ENCODE data around the gene DIAPH2.

The DIAPH2 gene

DNA sequence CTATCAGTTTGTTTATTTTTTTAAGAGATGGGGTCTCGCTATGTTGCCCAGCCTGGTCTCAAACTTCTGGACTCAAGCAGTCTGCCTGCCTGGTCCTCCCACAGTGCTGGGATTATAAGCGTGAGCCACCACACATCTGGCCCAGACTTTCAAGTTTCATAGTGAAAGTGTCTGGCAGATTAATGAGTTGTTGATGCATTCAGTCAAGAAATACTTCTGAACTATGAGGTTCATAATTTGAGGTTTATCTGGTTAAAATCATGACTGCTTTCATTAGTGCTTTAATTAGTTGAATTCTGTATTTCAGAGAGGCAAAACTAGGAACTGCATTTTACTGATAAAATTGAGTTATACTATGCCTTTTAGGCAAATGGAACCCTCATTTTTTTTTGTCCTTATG is 837.7 kb downstream of the DIAPH2 start:
- DNase-seq = no peak

DNA sequence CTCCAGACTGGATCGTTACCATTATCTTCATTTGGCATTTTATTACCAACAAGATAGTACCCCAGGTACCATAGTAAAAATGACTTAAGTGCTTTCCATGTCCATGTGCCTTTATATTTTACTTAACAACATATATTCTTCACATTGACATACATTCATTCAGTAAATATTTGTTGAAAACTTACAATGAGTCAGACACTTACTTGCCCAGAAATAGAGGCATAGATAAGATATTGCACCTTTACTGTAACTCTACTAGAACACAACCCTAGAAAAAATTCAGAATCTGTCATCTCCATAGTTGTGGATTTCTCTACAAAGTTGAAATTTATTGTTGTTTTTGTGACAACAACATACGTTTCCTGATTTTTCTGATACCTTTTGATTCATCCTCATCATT is 839.7 kb downstream of the DIAPH2 start:
- no peak for DNase-seq

DNA sequence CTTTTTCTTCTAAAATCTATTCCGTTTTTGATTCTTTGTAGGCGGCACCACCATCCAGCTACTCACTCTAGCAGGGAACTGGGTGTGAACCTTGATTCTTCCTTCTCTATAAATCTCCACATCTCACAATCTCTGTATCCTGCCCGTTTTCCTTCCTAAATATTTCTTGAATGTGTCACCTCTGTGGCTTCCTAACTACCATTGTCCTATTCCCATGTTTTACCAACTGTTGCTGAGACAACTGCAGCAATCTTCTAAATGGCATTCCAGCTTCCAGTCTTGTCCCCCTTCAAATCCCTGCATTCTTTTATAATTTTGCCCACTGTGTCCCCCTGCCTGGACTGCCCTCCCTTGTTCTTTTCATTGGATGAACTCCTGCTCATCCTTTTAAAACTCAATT is 840.4 kb downstream of the DIAPH2 start:
- DNase-seq = no peak

DNA sequence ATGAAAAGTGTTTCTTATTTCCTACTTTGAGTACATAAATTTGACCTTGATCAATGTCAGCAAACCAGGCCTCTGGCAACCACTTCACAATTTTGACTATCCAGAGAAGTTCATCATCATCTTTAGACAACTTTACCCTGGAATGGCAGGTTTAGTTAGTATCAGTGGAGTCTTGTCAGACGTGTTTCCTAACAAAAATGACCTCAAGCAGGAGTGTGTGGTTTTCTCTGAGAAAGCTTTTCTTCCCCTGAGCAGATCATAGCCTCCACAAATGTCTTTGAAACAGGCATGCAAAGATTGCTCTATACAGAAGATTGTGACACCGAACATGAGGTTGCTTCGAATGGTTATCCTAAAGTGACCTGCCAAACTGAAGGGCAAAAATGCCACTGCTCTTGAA is 841.3 kb downstream of the DIAPH2 start:
- DNase-seq = no peak

DNA sequence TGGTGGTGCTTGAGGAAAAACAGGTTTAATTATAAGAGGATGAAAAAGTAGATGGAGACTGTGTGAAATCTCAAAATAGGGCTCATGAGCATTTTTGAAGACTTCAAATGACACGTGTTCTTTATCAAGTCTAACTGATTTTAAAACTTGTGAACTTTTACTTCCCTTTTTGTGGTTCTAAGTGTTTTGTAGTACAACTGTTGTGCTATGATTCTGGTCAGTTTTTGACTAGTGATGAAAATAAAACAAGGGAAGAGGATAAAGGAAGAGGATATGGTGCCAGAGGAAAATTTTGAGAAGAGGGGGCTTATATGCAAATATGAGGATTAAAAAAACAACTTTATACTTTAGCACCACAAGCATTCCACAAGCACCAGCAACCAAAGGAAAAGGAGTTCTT is 843.1 kb downstream of the DIAPH2 start:
- no peak for DNase-seq

DNA sequence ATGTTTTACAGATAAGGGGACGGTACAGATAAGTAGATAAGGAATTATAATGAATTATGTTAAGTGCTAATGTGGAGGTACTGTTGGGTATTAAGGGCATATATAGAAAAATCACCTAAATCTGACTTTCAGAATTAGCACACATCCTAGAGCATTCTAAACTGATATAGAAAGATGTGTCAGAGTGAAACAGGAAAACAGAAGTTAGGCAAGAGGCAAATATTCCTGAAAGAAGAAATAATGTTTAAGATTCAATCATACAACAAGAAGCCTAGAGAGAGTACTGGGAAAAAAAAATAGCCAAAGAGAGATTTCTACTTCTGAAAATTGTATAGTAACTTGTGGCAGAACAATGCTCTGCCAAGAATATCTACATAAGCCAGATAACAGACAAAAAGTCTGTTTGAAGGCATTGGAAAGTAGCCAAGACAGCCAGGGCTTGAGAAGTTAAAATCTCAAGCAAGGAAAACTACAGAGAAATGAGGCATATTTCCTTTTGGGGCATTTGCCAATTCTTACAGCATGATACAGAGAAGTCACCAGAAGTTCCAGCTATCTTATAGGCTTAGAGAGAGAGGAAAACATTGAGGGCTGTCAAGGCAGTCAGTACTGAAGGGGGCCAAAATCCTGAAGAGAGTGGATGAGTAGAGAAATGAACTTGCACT is 845.0 kb downstream of the DIAPH2 start:
- DNase-seq = no peak

DNA sequence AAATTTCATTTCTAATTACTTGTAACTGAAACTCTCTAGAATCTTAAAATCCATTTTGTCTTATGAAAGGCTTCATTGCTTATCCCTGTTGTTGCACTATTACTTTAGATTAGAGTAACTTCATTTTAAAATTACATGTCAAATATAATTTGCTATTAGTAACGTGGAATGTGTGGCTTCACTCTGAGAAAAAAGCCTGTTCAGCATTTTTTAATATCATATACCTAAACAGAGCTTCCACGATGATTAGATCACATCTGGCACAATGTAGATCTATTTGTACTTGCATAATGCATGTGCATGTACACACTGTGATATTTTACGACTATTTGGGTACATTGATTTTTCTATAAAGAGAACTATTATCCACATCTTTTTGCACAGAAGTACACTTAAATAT is 847.2 kb downstream of the DIAPH2 start:
- DNase-seq = no peak

DNA sequence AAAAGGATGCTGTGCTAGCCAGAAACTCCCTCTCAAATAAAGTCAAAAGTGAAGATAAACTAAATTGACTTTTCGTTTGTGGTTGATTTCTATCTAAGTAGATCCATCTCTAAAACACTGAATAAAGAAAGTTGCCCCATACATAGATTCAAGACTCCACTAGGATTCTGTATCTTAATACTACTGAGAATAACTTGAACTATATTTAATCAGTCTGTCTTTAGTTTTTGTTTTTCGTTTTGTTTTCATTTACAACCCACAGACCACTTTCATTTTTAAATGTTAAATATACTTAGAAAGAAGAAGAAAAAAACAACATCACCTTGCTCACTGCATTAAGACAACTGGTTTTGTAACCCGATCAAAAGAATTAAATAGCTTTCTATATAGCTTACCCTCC is 854.1 kb downstream of the DIAPH2 start:
- no peak for DNase-seq

DNA sequence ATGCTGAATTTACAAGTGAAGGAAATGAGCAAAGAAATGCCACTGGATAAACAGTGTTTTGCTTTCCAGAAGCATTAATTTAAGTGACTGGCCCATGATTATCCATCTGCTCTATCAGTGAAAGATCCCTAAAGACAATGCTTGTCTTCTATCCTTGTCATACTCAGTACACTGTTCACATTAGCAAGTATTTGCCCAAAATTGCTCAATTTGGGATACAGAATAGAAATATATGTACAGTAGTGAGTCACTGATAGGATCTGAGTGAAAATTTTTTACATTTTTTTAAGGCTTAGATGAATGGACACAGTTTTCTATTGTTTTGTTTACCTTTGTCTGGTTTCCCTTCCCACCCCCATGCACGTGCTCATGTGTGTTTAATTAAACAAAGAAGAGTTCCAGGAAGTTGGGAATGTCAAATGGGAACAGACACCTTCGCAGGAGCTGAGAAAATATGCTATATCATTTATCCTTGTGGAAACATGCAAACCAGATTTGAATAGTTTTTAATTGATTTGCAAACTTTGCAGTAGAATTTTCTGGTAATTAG is 855.4 kb downstream of the DIAPH2 start:
- no peak for DNase-seq

DNA sequence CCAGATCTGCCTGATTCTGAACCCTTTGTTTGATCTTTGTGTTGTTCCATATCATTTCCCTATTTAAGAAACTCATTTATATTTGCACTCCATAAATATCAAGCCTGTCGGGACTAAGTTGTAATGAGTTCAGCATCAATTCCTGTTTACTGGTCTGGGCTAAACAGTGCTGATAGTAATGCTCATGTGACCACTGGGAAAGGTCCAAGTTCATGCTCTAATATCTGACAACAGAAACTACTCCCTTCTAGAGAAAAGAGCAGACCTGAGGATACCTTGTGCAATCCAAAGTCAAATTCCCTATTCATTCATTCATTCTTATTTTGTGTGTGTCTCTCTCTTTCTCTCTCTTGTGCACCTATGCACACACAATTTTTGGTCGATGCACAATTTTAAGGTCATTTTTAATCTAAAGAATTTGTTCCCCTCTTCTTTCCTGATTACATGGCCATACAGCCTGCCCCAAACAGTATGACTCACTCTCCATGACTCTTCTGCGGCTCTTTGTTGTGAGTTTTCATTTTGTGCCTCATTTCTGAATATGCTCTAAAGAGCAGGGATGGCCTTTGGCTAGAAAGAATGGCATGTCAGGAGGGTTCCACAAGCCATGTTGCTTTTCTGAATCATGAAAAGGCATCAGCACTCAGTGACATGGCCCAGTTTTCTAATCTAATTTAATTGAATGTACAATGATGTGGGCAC is 863.4 kb downstream of the DIAPH2 start:
- no peak for DNase-seq

DNA sequence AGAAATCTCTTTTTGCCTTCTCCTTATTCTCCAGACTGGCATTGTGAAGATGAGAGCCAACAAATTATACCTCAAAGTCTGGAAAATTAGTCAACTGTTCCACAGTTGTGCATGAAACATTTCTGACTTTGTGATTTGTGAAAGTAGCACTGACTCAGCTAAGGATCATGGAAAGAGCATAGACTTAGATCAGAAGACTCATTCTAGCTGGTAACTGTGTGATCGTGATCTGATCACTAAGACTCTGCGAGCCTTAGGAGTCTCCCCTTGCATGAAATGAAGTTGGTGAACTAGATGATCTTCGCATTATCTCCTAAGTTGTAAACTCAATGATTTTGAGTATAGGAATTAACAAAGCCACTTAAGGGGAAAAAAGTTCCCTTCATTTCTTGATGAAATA is 867.2 kb downstream of the DIAPH2 start:
- DNase-seq = no peak

DNA sequence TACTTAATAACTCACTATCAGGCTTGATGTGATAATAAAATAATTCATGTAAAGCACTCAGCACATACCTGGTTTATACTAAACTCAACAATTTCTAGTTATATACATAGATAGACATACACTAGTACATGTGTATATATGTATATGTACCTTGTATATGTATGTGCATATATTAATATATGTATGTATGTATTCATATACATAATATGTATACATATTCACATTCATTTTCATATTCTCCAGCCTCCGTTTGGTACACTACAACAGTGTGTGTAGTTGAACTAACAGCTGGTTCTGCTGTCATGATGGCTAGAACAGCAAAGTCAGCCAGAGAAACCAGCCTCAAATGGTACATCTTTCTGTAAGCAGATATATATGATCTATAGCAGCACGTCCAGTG is 869.2 kb downstream of the DIAPH2 start:
- DNase-seq = no peak

DNA sequence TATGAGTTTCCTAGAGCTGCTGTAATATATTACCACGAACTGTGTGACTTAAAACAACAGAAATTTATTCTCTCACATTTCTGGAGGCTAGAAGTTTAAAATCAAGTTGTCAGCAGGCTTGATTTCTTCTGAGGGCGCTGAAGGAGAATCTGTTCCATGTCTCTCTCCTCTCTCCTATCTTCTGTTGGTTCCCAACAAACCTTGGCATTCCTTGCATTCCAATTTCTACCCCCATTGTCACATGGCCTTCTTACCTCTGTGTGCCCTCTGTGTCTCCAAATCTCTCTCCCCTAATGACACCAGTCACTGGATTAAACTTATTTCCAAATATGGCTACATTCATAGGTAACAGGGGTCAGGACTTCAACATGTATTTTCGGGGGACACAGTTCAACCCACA is 871.7 kb downstream of the DIAPH2 start:
- no peak for DNase-seq

DNA sequence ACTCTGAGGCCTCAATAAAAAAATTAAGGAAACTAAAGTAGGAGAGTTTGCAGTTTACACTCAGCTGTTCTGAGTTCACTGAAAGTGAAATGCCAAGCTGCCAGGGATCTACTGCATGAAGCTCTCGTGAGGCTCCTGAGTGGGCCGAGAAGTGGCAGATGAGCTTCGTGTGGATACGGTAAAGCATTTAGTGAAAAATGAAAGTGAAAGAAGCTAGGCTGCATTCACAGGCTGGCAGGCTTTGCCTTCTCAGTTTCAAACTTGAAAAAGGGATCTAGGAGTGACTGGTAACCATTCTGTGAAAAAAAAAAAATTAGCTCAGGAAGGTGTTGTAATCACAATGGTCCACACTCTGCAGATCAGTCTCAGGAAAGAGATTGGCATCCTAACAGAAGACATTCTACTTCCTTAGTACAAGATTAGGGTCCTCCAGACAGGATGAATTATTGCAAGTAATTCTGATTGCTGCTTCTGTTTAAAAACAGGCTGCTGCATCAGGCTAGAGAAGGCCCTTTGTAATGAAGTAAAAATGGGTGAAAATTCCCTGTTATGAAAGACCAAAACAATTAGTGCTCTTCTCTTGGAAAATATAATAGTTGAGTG is 879.0 kb downstream of the DIAPH2 start:
- DNase-seq = no peak

DNA sequence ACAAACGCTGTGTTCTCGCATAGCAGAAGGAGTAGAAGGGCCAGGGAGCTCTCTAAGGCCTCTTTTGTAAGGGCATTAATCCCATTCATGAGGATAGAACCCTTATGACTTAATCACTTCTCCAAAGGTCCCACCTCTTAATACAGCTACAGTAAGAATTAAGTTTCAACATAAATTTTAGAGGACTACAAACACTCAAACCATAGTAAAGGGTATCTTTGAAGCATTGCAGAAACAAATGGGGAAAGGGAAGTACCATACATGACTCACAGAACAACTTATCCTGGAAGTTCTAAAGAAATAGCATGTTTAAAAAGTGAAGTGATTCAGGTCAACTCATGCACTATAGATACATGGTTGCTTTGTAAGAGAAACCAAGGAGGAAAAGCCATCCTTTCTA is 879.9 kb downstream of the DIAPH2 start:
- DNase-seq = no peak

DNA sequence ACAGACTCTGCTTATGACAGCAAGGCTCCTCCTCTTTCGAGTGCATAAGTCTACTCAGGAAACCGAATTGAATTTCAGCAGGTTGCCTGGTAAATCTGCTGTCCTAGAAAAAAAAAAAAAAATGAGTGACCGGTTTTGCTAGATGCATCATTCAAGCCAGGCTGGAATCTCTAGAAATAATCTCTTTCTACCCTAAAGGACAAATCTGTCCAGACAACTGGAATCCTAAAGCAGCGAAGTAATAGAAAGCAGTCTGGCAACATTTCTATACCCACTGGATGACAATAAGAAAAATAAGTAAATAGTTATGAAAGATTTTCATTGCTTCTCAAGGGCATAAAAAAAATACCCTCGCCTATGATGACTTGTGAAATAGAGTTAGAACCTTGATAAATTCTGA is 902.5 kb downstream of the DIAPH2 start:
- DNase-seq = no peak

DNA sequence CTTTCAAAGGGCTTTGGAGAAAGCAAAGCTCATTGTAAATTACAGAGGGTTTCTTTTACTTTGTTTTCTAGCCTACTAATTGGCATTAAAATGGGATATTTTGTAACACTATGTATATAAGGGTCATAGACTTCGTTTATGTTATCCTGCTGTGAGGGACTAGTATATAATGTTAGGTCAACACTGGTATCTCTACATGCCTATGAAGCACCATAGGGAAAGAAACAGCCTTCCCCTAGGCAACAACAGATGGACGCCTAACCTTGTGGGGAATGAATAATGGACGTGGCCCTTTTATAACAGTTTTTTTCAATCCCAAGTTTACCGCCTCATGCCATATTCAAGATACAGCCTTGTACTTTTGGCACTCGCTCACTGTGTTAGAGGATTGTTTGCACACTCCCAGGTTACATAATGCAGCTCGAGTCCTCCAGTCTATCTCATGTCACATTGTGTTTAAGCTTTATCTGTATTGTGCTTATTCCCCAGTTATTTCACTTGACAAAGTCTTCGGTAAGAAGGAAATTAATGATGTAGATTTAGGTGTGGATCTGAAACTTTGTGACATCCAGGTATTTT is 910.1 kb downstream of the DIAPH2 start:
- DNase-seq = no peak

DNA sequence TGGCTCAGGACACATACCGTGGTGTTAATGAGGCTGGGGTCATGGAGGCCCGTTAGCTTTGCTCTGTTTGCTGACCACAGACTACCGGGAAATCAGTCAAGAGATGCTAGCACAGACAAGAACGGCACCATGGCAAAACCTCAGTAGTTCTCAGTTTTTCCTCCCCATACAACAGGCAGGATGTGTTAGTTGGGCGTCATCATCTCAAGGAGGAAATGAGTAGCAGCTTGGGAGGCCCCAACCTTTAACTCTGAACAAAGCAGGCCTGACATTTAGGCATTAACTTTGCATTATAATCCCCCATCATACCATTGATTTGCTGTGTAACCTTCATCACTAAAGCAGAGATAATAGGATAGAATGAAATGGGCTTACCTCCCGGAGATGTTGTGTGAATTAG is 913.3 kb downstream of the DIAPH2 start:
- DNase-seq = no peak

DNA sequence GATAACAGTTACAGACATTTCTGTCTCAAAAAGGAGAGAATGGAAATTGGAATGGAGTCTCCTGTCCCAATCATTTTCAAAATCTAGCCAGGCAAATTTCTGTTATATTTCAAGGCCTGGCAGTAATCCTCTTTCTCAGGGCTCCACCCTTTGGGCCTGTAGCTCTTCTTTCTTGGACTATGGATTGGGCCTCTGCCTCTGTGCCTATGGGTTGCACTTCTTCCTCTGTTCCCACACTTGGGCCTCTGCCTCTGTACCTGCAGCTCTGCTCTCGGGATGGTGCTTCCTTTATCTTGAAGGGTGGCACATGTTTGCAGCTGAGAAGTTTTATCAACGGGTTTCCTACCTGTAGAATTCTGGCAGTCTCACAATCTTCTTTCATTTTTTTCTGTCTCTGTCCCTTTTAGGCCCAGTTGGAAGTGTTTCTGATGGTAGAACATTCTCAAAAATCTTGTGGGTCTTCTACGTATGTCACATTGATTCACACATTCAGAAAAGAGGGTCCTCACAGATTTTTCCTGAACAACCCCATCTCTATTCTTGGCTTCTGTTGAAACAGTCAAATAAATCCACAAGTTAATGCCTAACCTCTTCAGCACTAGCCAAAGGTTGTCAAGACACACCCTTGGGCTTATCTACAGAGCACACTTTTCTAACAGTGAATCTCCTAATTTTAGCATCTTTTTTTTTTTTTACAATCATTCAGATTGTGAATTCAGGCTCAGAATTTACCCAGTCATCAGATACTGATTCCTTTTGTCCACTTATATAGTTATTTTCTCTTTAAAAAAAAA is 918.0 kb downstream of the DIAPH2 start:
- DNase-seq = no peak

DNA sequence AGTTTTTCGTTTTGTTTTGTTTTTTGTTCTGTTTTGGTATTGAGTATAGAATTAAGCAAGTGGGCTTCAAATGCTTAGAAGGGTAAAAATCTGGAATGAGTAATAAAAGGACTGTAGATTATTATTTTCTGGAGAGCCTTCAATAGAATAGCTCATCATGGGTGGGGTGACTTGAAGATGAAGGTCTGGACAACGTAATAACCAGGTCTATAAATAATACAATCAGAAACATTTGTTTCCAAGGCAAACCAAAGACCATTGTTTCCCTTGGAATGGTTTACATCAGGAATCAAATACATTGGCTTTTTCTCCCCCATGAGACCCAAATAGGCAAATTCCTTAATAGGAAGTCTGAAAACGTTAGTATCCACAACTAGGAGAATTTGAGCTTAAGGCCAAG is 920.6 kb downstream of the DIAPH2 start:
- DNase-seq = no peak

DNA sequence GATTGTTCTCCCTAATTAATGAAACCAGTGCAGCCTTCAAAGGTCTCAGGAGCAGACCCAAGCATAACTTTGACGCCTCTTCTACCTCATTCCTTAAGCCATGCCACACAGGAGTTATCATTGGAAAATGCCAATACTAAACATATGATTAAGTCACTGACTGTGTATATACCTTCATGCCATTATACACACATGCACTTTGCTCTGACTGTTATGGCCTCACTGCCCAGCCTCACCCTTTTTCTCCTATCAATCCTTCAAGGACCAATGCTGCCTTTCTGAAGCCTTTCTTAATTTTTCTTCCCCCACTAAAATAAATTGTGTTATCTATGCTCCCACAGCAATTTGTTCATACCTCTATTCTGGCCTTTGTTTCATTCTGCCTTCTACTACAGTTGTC is 924.7 kb downstream of the DIAPH2 start:
- no peak for DNase-seq

DNA sequence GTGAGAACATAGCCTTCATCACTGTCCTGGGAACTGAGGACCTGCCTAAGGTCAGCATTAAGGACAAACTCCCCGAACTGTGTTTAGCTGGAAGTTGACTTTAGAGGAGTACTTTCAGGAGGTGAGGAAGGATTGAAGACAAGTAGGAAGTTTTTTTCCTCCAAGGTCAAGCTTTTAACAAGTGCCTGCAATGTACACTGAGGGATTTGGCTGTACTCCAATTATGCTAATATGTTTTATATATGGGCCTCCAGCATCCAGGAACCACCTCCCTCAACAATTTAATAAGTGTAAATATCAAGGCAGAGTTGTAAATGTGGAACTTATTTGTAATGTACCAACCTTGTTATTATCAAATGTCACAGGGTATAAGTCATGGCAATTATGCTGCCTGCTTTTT is 925.3 kb downstream of the DIAPH2 start:
- no peak for DNase-seq

DNA sequence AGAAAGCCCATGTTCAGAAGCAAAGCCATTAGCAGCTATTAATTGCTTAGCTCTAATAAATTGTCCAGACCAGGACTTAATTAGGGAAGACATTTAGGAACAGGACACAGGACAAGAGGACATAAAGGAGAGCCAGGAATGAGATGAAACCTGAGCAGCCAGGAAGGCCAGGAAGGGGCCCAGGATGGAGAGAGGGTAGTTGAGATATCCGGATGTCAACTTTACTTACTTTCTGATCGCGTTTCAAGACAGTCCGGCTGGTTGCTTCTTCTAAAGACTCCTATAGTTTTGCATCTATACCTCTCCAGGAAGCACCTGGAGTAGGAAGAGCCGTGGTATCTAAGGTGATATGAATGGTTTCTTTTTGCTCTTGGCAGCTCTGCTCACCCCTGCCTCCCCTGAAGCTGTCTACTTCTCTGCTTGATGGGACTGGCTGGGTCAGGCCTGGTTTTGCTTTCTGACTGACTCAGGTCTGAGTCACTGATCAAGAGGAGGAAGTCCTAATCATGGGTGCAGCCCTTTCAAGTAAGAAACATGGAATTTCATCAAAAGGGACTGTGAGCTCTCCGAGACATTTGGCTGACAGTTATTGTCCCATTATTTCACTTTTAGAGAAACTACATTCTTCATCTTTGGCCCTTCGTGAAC is 932.4 kb downstream of the DIAPH2 start:
- DNase-seq = no peak
